Hepatic stellate cell (primary cell): Measurements from ENCODE around the gene SRSF10.
"Not testable (repeated sequence)": the region's sequence is repeated elsewhere in the genome, so short reads cannot be mapped to it uniquely, and the experiment has no call there.

ENCODE experiments used
- DNase-seq: peaks from one replicate; pipeline ENCODE4 v3.0.0; 2011; ENCODE audit warnings: low spot score

The SRSF10 gene

GRCh38 chr1:23997812-23998211 lies 17.7 kb upstream of the SRSF10 start:
- DNase-seq = no peak

- no peak for DNase-seq
Observed at GRCh38 chr1:23996700-23997229, 16.6 kb upstream of the SRSF10 start.

GRCh38 chr1:23995431-23995837 lies 15.3 kb upstream of the SRSF10 start:
- no peak for DNase-seq

GRCh38 chr1:23992011-23992410 lies 11.9 kb upstream of the SRSF10 start:
- DNase-seq = not testable (repeated sequence)

- DNase-seq = no peak
Observed at GRCh38 chr1:23989263-23989662, 9.1 kb upstream of the SRSF10 start.

GRCh38 chr1:23987038-23987437 lies 6.9 kb upstream of the SRSF10 start:
- not testable (repeated sequence) for DNase-seq

- peak; percentile 25 for DNase-seq
Observed at GRCh38 chr1:23984417-23985186, 4.5 kb upstream of the SRSF10 start.

- DNase-seq = no peak
Observed at GRCh38 chr1:23980728-23981070, 572 bp upstream of the SRSF10 start.

GRCh38 chr1:23979387-23979880 lies 693 bp downstream of the SRSF10 start:
- DNase-seq = no peak

GRCh38 chr1:23978805-23979204 lies 1.3 kb downstream of the SRSF10 start:
- DNase-seq = no peak

GRCh38 chr1:23977854-23978191 lies 2.3 kb downstream of the SRSF10 start:
- no peak for DNase-seq

- no peak for DNase-seq
Observed at GRCh38 chr1:23977187-23977853, 2.8 kb downstream of the SRSF10 start.

GRCh38 chr1:23967871-23968270 lies 12.3 kb downstream of the SRSF10 start:
- no peak for DNase-seq

- no peak for DNase-seq
Observed at GRCh38 chr1:23966973-23967493, 13.1 kb downstream of the SRSF10 start.

- DNase-seq = no peak
Observed at GRCh38 chr1:23964790-23965740, 15.1 kb downstream of the SRSF10 start.

GRCh38 chr1:23964235-23964668 lies 15.9 kb downstream of the SRSF10 start:
- DNase-seq = no peak

- no peak for DNase-seq
Observed at GRCh38 chr1:23963617-23964234, 16.4 kb downstream of the SRSF10 start.

- DNase-seq = no peak
Observed at GRCh38 chr1:23960291-23961020, 19.7 kb downstream of the SRSF10 start.

GRCh38 chr1:23959461-23960290 lies 20.5 kb downstream of the SRSF10 start, which contains the start of gene PNRC2:
PNRC2 (plus strand) TSS chr1:23959828; CDS start chr1:23961458, 1,630 bp downstream.
- peak; percentile 99 for DNase-seq
